NB4 (cell line): ENCODE data around the gene LMO4.

Experiments used
- MYC ChIP-seq: IDR thresholded peaks from 2 replicates; pipeline ENCODE4 v1.6.1; 2011; ENCODE audit warnings: low read depth, low read length
- POLR2A ChIP-seq: IDR thresholded peaks from 2 replicates; pipeline ENCODE4 v1.6.1; 2011; ENCODE audit warnings: mild to moderate bottlenecking; ENCODE audit not compliant: insufficient read length; ENCODE audit errors: extremely low read depth
- TF ChIP-seq, protein P1 (sequence below): IDR thresholded peaks from one replicate; pipeline ENCODE4 v1.5.1; 2012; ENCODE audit warnings: low read depth, low read length
- TF ChIP-seq, protein P2 (sequence below): IDR thresholded peaks from 2 replicates; pipeline ENCODE4 v1.6.1; 2011; ENCODE audit warnings: low read depth, low read length

DNA sequence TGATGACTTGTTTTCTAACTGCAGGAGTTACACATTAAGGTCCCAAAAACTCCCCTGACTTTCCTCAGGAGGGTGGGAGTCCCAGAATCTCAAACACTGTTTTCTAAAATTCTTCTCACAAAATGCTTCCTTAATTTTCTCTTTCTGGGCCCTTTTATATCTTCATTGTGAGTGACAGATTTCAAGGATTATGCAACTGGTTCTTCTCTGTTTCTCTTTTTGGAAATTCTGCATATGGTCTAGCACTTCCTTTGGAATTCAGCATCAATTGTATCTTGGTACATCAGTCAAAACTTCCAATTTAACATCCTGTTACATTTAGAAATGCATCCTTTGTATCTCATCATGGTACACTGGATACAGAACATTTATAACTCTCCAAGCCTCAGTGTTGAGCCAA, 59.7 kb downstream of the LMO4 start:
- TF ChIP-seq, protein P1, sequence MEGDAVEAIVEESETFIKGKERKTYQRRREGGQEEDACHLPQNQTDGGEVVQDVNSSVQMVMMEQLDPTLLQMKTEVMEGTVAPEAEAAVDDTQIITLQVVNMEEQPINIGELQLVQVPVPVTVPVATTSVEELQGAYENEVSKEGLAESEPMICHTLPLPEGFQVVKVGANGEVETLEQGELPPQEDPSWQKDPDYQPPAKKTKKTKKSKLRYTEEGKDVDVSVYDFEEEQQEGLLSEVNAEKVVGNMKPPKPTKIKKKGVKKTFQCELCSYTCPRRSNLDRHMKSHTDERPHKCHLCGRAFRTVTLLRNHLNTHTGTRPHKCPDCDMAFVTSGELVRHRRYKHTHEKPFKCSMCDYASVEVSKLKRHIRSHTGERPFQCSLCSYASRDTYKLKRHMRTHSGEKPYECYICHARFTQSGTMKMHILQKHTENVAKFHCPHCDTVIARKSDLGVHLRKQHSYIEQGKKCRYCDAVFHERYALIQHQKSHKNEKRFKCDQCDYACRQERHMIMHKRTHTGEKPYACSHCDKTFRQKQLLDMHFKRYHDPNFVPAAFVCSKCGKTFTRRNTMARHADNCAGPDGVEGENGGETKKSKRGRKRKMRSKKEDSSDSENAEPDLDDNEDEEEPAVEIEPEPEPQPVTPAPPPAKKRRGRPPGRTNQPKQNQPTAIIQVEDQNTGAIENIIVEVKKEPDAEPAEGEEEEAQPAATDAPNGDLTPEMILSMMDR, result no peak
- TF ChIP-seq POLR2A (no peak), MYC (no peak)
- TF ChIP-seq, protein P2, sequence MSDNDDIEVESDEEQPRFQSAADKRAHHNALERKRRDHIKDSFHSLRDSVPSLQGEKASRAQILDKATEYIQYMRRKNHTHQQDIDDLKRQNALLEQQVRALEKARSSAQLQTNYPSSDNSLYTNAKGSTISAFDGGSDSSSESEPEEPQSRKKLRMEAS, result no peak
